Measurements from ENCODE around the gene CCDC91. TPM values are rescaled to one million over a fixed set of nuclear protein-coding genes. Genes with fewer than 3 reads are reported as not detected.
"Not testable (repeated sequence)": the region's sequence is repeated elsewhere in the genome, so short reads cannot be mapped to it uniquely, and the experiment has no call there.

Gene CCDC91
- total and polyA plus RNA-seq, 3 donors from 2014 or later = 60.6 to 226 (median 92.1) TPM

DNA sequence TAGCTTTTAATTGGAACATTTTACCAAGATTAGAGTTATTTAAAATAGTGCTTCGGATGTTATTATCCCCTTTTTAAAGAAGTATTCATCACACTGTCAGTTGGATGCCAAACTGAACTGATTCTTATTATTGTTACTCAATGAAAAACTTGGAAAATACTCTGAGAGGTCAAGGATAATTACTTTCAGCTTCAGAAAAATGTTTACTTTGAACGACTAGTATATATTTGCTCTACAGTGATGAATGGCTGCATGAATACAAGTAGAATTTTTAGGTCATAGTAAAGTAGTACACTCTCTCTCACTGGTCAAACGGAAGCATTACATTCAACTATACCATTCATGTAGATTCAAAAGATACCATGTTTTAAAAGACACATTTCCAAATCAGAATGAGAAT lies 269.2 kb downstream of the CCDC91 start:
- TF ChIP-seq CTCF (IDR thresholded peaks at IDR 0.05) = no peak
- TF ChIP-seq POLR2A (IDR thresholded peaks at IDR 0.05) = no peak
- H3K36me3 ChIP-seq (ENCODE audit: low read depth, missing control alignments) = no peaks in the 10 kb centered on the region
- no peak for DNase-seq
- H3K9me3 ChIP-seq = no peaks in the 10 kb centered on the region
- H3K4me1 ChIP-seq = no peaks in the 10 kb centered on the region
- intact Hi-C loops (cut with DNase I; ENCODE audit: low total_unique reads) = no loop called here
- no peak overlapping the region for H3K27ac ChIP-seq
- no peak overlapping the region for H3K4me3 ChIP-seq
- 52 to 54% methylated on average over 3 of the region's 3 CpGs for WGBS, 2 donors
- H3K27me3 ChIP-seq = no peaks in the 10 kb centered on the region

- Histone ChIP-seq H3K27ac (no peak overlapping the region), H3K9me3 (no peaks in the 10 kb centered on the region), H3K4me1 (no peaks in the 10 kb centered on the region), H3K4me3 (no peak overlapping the region), H3K36me3 (ENCODE audit: low read depth, missing control alignments) (no peaks in the 10 kb centered on the region), H3K27me3 (no peaks in the 10 kb centered on the region)
- WGBS, 2 donors = 66 to 87% methylated on average over 2 of the region's 2 CpGs
- no peak for TF ChIP-seq POLR2A (IDR thresholded peaks at IDR 0.05)
- TF ChIP-seq CTCF (IDR thresholded peaks at IDR 0.05) = no peak
- DNase-seq = no peak
- intact Hi-C loops (cut with DNase I; ENCODE audit: low total_unique reads) = no loop called here
Observed at GRCh38 chr12:28460420-28461130, 270.3 kb downstream of the CCDC91 start.

DNA sequence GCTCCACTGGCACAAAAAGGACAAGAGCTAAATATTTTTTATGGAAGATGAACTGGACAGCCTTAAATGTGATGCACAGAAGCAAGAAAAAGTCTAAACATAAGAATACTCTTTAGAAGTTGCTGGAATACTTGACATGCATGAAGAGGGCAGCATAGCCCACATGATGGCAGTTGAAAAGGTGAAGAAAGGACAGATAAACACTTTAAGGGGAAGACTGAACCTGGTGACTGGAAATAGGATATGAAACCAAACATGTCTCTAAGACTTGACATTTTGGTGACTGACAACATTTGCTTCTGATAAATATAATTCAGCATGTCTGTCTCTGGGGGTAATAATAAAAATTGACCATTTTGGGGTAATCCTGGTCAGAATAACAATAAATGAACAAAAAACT lies 273.1 kb downstream of the CCDC91 start:
- H3K4me3 ChIP-seq = no peak overlapping the region
- intact Hi-C loops (cut with DNase I; ENCODE audit: low total_unique reads) = no loop called here
- H3K27ac ChIP-seq = no peak overlapping the region
- no peaks in the 10 kb centered on the region for H3K36me3 ChIP-seq (ENCODE audit: low read depth, missing control alignments)
- no peak for DNase-seq
- H3K4me1 ChIP-seq = no peaks in the 10 kb centered on the region
- TF ChIP-seq POLR2A (IDR thresholded peaks at IDR 0.05) = no peak
- no peak for TF ChIP-seq CTCF (IDR thresholded peaks at IDR 0.05)
- H3K27me3 ChIP-seq = no peaks in the 10 kb centered on the region
- H3K9me3 ChIP-seq = no peaks in the 10 kb centered on the region

DNA sequence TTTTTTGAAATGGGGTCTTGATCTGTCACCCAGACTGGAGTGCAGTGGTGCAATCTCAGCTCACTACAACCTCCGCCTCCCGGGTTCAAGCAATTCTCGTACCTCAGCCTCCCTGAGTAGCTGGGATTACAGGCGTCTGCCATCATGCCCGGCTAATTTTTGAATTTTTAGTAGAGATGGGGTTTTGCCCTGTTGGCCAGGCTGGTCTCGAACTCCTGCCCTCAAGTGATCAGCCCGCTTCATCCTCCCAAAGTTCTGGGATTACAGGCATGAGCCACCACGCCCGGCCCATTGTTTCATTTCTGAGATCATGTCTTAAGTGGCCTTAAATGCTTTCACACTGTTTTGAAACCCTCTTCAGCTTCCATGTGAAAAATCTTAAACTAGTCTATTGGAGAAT lies 281.5 kb downstream of the CCDC91 start:
- H3K36me3 ChIP-seq (ENCODE audit: low read depth, missing control alignments); intact Hi-C loops (cut with DNase I; ENCODE audit: low total_unique reads); H3K4me3 ChIP-seq; H3K27me3 ChIP-seq; H3K9me3 ChIP-seq; H3K4me1 ChIP-seq; H3K27ac ChIP-seq; DNase-seq: not testable (repeated sequence)
- 91 to 97% methylated on average over 9 of the region's 9 CpGs for WGBS, 2 donors

DNA sequence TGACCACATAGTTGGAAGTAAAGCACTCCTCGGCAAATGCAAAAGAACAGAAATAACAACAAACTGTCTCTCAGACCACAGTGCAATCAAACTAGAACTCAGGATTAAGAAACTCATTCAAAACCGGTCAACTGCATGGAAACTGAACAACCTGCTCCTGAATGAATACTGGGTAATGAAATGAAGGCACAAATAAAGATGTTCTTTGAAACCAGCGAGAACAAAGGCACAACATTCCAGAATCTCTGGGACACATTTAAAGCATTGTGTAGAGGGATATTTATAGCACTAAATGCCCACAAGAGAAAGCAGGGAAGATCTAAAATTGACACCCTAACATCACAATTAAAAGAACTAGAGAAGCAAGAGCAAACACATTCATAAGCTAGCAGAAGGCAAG lies 285.9 kb downstream of the CCDC91 start:
- 83 to 97% methylated on average over 3 of the region's 3 CpGs for WGBS, 2 donors
- intact Hi-C loops (cut with DNase I; ENCODE audit: low total_unique reads); H3K36me3 ChIP-seq (ENCODE audit: low read depth, missing control alignments); H3K9me3 ChIP-seq; H3K27me3 ChIP-seq; H3K4me1 ChIP-seq; H3K27ac ChIP-seq; H3K4me3 ChIP-seq; DNase-seq: not testable (repeated sequence)

DNA sequence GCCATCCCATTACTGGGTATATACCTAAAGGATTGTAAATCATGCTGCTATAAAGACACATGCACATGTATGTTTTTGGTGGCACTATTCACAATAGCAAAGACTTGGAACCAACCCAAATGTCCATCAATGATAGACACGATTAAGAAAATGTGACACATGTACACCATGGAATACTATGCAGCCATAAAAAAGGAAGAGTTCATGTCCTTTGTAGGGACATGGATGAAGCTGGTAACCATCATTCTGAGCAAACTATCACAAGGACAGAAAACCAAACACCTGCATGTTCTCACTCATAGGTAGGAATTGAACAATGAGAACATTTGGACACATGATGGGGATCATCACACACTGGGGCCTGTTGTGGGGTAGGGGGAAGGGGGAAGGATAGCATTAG lies 288.8 kb downstream of the CCDC91 start:
- H3K27me3 ChIP-seq; H3K4me3 ChIP-seq; H3K4me1 ChIP-seq; H3K27ac ChIP-seq; H3K9me3 ChIP-seq; DNase-seq; H3K36me3 ChIP-seq (ENCODE audit: low read depth, missing control alignments); intact Hi-C loops (cut with DNase I; ENCODE audit: low total_unique reads): not testable (repeated sequence)
- 81 to 87% methylated on average over 1 of the region's 1 CpG for WGBS, 2 donors
